ENCODE results near the gene GAGE12C. TPM values are rescaled to one million over a fixed set of nuclear protein-coding genes. Genes with fewer than 3 reads are reported as not detected.

The GAGE12C gene, protein sequence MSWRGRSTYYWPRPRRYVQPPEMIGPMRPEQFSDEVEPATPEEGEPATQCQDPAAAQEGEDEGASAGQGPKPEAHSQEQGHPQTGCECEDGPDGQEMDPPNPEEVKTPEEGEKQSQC
- total RNA-seq (2022; extraction: Qiagen RNA extraction; ENCODE audit: low read depth) = not detected in 5 replicates

DNA sequence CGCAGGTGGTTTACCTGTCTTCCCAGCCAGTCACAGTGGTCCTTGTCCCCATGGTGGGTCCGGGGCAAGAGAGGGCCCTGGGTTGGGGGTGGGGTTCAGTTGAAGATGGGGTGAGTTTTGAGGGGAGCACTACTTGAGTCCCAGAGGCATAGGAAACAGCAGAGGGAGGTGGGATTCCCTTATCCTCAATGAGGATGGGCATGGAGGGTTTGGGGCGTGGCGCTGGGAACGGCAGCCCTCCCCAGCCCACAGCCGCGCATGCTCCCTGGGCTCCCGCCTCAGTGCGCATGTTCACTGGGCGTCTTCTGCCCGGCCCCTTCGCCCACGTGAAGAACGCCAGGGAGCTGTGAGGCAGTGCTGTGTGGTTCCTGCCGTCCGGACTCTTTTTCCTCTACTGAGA is at the start of gene GAGE12C:
Gene GAGE12C, plus strand, starts transcription at position 301 of the 400 bp plus-strand sequence. CDS start 1,155 bp downstream, outside the sequence.

GRCh38 chrX:49541433-49541832 is 9.5 kb downstream of the GAGE12C start, which contains the start of gene GAGE12D:
Gene GAGE12D, plus strand, starts transcription at chrX:49541733. Its CDS starts 1,155 bp downstream, at chrX:49542888.

GRCh38 chrX:49550989-49551388 is 19.0 kb downstream of the GAGE12C start, which contains the start of gene GAGE12E:
Gene GAGE12E, plus strand, starts transcription at chrX:49551289. Its CDS starts 1,155 bp downstream, at chrX:49552444.

GRCh38 chrX:49560542-49560941 is 28.6 kb downstream of the GAGE12C start, which contains the start of gene GAGE12F:
Gene GAGE12F, plus strand, starts transcription at chrX:49560842. Its CDS starts 1,155 bp downstream, at chrX:49561997.

DNA sequence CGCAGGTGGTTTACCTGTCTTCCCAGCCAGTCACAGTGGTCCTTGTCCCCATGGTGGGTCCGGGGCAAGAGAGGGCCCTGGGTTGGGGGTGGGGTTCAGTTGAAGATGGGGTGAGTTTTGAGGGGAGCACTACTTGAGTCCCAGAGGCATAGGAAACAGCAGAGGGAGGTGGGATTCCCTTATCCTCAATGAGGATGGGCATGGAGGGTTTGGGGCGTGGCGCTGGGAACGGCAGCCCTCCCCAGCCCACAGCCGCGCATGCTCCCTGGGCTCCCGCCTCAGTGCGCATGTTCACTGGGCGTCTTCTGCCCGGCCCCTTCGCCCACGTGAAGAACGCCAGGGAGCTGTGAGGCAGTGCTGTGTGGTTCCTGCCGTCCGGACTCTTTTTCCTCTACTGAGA is 38.1 kb downstream of the GAGE12C start, which contains the start of gene GAGE12G:
Gene GAGE12G, plus strand, starts transcription at position 301 of the 400 bp plus-strand sequence. CDS start 1,155 bp downstream, outside the sequence.

GRCh38 chrX:49579649-49580048 is 47.7 kb downstream of the GAGE12C start, which contains the start of gene GAGE12H:
Gene GAGE12H, plus strand, starts transcription at chrX:49579949. Its CDS starts 1,155 bp downstream, at chrX:49581104.

Other genes starting within 250 kb of the GAGE12C start
- gene GAGE10, start 228.5 kb upstream of the GAGE12C start, total RNA-seq (2022; extraction: Qiagen RNA extraction; ENCODE audit: low read depth) = not detected in 5 replicates
- not detected in 5 replicates for gene GAGE12J, start 210.1 kb upstream of the GAGE12C start, total RNA-seq (2022; extraction: Qiagen RNA extraction; ENCODE audit: low read depth)
- gene GAGE13, start 200.6 kb upstream of the GAGE12C start, total RNA-seq (2022; extraction: Qiagen RNA extraction; ENCODE audit: low read depth) = not detected in 5 replicates
- not detected in 5 replicates for gene GAGE12D, start 9.6 kb downstream of the GAGE12C start, total RNA-seq (2022; extraction: Qiagen RNA extraction; ENCODE audit: low read depth)
- not detected in 5 replicates for gene GAGE12E, start 19.1 kb downstream of the GAGE12C start, total RNA-seq (2022; extraction: Qiagen RNA extraction; ENCODE audit: low read depth)
- gene GAGE12F, start 28.7 kb downstream of the GAGE12C start, total RNA-seq (2022; extraction: Qiagen RNA extraction; ENCODE audit: low read depth) = not detected in 5 replicates
- gene GAGE12G, start 38.2 kb downstream of the GAGE12C start, total RNA-seq (2022; extraction: Qiagen RNA extraction; ENCODE audit: low read depth) = not detected in 5 replicates
- not detected in 5 replicates for gene GAGE12H, start 47.8 kb downstream of the GAGE12C start, total RNA-seq (2022; extraction: Qiagen RNA extraction; ENCODE audit: low read depth)
- gene GAGE2A, start 57.3 kb downstream of the GAGE12C start, total RNA-seq (2022; extraction: Qiagen RNA extraction; ENCODE audit: low read depth) = not detected in 5 replicates
- gene GAGE1, start 66.8 kb downstream of the GAGE12C start, total RNA-seq (2022; extraction: Qiagen RNA extraction; ENCODE audit: low read depth) = not detected in 5 replicates
- 0.25 to 0.44 TPM in 2 of 5 replicates, not detected in the others for gene PAGE1, start 163.8 kb downstream of the GAGE12C start, total RNA-seq (2022; extraction: Qiagen RNA extraction; ENCODE audit: low read depth)

All from A549 treated with ZK216348 at 1 μM for 4 hours (cell line).